Measurements from ENCODE around the gene SPDYE6. TPM values are rescaled to one million over a fixed set of nuclear protein-coding genes. Genes with fewer than 3 reads are reported as not detected.

The SPDYE6 gene
- total and polyA plus RNA-seq, 2 experiments from 2014 or later, result not detected

- H4K20me1 ChIP-seq (replicated peaks; ENCODE audit: insufficient read depth), result peaks cover 18% of the 10 kb centered on the region
- H3K27ac ChIP-seq (ENCODE audit: low read depth), result no peak overlapping the region
- no peaks in the 10 kb centered on the region for H3K9me2 ChIP-seq (ENCODE audit: insufficient read depth)
- no peaks in the 10 kb centered on the region for H3F3A ChIP-seq (replicated peaks; ENCODE audit: low read depth)
- Mint-ChIP-seq H3K4me3 (no peak overlapping the region), H3K27me3 (ENCODE audit: insufficient read depth, low read depth, poor library complexity) (peaks cover 25% of the 10 kb centered on the region), H3K27ac (no peak overlapping the region), H3K36me3 (ENCODE audit: low read depth) (no peaks in the 10 kb centered on the region), H3K4me1 (peaks cover 28% of the 10 kb centered on the region), H3K9me3 (no peaks in the 10 kb centered on the region)
- H3K27me3 ChIP-seq (ENCODE audit: insufficient read depth), result peaks cover 5% of the 10 kb centered on the region; the same call in 1 of the 2 replicates
- H2AFZ ChIP-seq, result no peak overlapping the region
- H3K4me2 ChIP-seq, result no peak overlapping the region
- DNase-seq (ENCODE audit: low spot score), result no peak
- H3K4me3 ChIP-seq, result no peak overlapping the region
- no peak for TF ChIP-seq REST (IDR thresholded peaks at IDR 0.05; ENCODE audit: unreplicated experiment)
- no peak for TF ChIP-seq ZNF114 (CRISPR knock-in tag; IDR thresholded peaks at IDR 0.05)
- no peak for TF ChIP-seq ETS1 (IDR thresholded peaks at IDR 0.05)
- TF ChIP-seq ZNF331 (CRISPR knock-in tag; IDR thresholded peaks at IDR 0.05; ENCODE audit: low read depth), result no peak
- TF ChIP-seq ZNF462 (CRISPR knock-in tag; IDR thresholded peaks at IDR 0.05), result no peak
- TF ChIP-seq CTCF (conservative IDR thresholded peaks at IDR 0.05; ENCODE audit: low read depth in 2 of 2), result no peak
- no peak for TF ChIP-seq NANOG (IDR thresholded peaks at IDR 0.05; ENCODE audit: borderline replicate concordance)
- no peak for TF ChIP-seq STAT1 (IDR thresholded peaks at IDR 0.05; ENCODE audit: unreplicated experiment)
- no peak for TF ChIP-seq POLR2AphosphoS5 (IDR thresholded peaks at IDR 0.05; ENCODE audit: low read depth)
- TF ChIP-seq EZH2 (IDR thresholded peaks at IDR 0.05; ENCODE audit: low read depth, unreplicated experiment), result no peak
- TF ChIP-seq CREB1 (CRISPR knock-in tag; IDR thresholded peaks at IDR 0.05; ENCODE audit: low read depth), result no peak
- no peak for TF ChIP-seq JUNB (IDR thresholded peaks at IDR 0.05; ENCODE audit: unreplicated experiment)
- TF ChIP-seq EZH2phosphoT487 (IDR thresholded peaks at IDR 0.05; ENCODE audit: unreplicated experiment), result no peak
- no peaks in the 10 kb centered on the region for H3K79me2 ChIP-seq (replicated peaks; ENCODE audit: insufficient read depth)
- no peaks in the 10 kb centered on the region; the same call in 1 of the 2 replicates for H3K36me3 ChIP-seq (ENCODE audit: insufficient read depth)
- ATAC-seq, result no peak
- peaks cover 16% of the 10 kb centered on the region for H3K4me1 ChIP-seq (ENCODE audit: insufficient read depth)
Measured at GRCh38 chr7:102297487-102298218, 58.6 kb downstream of the SPDYE6 start.

Measured in GM23338 (cell line).